HG03342 (cell line): Measurements from ENCODE around the gene PLIN4.
"Not testable (repeated sequence)": the region's sequence is repeated elsewhere in the genome, so short reads cannot be mapped to it uniquely, and the experiment has no call there.

Experiments
- ATAC-seq: cut with Tn5 transposase; IDR thresholded peaks from one replicate; pipeline ENCODE4 v1.9.1; 2021; ENCODE audit warnings: mild to moderate bottlenecking, moderate library complexity; ENCODE audit not compliant: unreplicated experiment

The PLIN4 gene

DNA sequence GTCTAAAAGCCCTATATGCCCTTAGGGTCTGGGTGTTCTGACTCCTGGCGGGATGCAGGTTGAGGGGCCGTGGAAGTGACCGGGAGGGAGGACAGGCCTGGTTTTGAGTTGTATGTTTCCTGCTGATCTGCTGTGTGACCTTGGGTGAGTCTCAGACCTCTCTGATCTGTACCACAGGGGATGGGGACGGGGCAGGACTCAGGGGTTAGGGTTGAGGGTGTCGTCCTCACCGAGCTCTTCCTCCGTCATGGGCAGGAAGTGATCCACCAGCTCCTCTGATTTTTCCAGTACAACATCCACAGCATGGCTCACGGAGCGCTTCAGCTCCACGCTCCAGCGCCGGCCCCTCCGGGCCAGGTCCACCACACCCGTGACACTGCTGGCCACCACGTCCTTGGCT is 10.6 kb upstream of the PLIN4 start:
- no peak for ATAC-seq

DNA sequence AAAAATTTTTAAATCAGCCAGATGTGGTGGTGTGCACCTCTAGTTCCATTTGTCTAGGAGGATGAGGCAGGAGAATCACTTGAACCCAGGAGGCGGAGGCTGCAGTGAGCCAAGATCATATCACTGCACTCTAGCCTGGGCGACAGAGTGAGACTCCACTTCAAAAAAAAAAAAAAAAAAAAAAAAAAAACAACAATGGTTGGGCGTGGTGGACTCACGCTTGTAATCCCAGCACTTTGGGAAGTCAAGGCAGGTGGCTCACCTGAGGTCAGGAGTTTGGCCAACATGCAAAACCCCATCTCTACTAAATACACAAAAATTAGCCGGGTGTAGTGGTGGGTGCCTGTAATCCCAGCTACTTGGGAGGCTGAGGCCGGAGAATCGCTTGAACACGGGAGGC is 9.1 kb upstream of the PLIN4 start:
- ATAC-seq, result not testable (repeated sequence)

DNA sequence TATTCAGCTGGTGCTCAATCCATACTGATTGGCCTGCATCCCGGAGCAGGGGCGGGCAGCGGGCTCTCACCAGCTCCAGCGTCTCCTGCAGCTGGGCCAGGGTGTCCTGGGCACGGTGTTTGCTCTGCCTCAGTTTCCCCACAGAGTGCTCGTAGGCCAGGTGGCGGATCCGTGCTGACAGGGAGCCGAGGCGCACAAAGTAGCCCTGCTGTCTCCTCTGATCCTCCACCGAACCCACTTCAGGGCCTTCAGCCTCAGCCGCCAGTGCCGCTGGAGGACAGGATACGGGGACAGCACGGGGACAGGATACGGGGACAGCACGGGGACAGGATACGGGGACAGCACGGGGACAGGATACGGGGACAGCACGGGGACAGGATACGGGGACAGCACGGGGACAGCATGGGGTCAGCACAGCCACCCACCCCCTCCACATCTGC is 7.3 kb upstream of the PLIN4 start:
- no peak for ATAC-seq

DNA sequence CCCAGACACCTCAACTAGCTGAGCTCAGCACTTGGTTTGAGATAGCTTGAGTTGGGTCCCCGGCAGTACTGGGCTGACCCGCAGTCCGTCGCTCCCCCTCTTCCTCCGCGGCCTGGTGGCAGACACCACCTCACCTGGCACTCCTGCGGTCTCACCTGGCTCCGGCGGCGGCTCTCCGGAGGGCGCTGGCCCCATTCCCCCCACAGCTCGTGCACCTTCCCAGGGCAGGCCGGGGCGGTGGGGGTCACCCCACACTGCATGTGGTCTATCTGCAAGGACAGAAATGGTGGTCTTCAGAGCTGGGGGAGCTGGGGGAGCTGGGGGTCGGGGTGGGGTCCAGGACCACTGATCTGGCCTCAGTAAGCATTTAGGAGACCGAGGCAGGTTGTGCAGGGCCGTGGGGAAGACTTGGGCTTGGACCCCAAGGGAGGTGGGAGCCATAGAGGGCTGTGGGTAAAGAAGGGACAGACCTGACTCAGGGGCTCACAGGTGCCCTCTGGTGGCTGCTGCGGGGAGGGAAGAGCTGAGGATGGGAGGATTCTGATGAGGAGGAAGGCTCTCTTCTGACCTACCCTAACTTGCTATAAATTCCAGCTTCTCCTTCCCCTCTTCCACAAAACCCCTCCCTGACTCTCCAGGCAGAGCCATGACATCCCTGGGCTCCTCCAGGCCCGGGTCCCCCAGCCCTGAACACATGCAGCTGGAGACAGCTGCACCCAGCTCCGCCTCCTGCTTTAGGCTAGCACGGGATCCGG is 6.7 kb upstream of the PLIN4 start:
- no peak for ATAC-seq

DNA sequence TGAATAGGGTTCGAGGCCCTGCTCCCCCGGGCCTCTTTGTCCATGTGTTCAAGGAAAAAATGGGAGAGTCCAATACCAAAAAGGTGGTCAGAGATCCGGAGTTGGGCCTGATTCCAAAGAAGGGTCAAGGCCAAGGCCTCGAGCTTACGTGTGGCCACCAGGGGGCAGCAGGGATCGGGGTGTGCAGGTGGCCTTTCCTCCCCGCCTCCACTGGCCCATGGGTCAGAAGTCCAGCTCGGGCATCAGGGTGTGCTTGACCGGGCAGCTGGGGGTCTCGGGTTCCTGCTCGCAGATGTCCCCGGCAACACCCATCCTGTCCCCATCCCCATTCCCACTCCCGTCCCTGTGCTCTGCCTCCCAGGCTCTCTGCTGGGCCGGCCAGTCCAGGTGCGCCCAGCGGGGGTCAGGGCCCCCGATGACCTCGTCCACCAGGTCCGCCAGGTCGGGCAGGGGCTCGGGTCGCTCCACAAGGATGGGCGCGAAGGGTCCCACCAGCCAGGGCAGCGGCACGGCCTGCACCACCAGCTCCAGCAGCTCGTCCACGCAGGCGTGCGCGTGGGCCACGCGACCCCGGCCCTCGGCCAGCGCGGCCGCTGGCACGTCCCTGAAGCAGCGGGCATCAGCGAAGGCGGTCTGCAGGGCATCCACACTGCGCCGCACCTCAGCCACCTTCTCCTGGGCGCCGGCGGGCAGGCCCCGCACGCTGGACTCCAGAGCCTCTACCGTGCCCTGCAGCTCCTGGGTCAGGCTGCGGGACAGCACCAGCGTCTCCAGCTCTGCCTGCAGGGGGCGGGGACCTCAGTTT is 5.2 kb upstream of the PLIN4 start:
- ATAC-seq, result no peak

DNA sequence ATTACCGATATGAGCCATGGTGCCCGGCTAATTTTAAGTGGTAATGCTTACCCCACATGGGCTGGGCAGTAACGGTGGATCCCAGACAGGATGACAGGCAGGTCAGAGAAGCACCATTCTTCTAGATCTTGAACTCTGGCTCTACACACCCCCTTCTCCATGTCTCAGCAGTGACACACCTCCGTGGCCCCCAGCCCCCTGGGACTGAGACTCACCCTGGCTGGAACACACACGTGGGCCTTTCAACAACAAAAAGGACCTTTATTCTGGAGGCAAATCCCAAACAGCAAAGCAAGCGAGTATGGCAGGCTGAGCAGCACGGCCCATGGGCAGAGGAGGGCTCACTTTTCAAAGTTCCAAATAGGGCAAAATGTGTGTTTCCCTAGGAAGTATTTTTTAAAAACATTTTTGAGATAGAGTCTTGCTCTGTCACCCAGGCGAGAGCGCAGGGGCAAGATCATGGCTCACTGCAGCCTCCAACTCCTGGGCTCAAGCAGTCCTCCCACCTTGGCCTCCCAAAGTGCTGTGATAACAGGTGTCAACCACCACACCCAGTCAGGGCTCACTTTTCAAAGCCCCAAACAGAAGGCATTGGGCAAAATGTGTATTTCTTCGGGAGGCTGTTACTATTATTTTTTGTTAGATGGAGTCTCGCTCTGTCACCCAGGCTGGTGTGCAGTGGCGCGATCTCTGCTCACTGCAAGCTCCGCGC is 4.2 kb upstream of the PLIN4 start:
- no peak for ATAC-seq

DNA sequence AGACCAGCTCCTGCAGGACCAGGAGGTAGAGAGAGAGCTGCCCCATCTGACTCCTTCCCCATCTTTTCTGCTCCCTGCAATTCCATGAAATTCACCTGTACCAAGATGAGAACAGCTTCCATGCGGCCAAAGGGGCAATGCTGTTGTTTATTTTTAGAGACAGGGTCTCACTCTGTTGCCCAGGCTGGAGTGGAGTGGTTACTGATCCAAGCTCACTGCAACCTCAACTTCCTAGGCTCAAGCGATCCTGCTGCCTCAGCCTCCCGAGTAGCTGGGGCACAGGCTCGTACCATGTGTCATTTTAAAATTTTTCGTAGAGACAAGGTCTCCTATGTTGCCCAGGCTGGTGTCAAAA is 3.6 kb upstream of the PLIN4 start:
- ATAC-seq, result no peak

DNA sequence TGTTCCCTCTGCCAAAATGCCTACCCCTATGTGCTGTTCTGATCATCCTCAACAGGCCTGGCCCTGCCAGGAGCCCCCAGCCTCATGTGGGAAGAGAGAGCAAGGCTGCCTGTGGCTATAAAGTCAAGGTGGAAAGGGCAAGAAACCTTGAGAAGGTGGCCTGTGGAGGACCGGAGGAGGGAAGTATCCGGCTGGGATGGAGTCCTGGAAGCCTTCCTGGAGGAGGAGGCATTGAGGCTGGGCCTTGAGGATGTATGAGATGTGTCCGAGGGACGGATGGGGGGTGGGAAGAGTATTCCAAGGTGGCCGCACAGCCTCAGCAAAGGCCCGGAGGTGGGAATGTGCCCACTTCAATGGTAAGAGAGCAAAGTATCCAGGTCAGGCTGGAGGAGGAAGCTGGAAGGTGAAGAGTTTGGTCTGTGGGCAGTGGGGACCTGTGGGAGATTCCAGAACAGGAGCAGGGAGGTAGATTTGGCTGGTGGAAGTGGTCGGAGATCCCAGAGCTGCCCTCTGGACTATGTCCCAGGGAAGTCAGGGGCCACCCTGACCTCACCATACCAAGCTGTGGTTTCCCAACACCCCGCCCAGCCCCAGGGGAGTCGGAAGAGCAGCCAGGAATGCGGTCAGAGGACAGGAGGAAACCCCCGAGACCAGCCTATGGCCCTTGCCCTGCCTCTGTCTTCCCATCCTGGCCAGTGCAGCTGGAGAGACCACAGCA is 3.0 kb upstream of the PLIN4 start:
- no peak for ATAC-seq

DNA sequence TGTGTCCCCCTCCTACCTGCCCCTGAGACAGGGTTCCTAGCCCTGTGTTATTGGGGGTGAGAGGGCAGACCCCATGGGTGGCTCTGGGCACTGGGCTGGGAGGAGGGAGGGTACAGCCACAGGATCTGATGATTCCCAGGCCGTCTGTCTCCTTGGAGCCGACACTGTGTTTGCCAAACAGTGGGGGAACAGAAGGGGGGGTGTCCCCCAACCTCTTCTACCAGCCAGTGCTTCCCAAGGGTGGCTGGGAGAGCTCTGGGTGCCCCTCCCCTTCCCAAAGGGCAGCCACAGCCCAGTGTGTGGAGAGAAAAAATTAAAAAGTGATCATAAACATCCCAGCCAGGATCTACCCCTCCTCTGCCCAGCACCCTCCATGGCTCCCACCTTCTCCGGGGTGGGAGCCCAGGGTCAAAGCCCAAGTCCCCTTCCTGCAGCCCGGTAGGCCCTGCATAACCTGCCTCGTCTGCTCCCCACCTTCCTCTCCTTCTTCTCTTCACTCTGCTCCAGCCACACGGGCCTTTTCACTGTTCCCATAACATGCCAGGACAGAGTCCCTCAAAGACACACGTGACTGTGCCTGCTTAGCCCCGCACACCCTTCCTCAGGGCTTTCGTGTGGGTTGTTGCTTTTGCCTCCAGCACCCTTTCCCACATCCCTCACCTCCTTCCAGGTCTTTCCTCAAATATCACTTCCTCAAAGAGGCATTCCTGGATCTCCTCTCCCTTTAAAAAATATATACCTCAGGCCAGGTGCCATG is 1.4 kb upstream of the PLIN4 start:
- no peak for ATAC-seq

DNA sequence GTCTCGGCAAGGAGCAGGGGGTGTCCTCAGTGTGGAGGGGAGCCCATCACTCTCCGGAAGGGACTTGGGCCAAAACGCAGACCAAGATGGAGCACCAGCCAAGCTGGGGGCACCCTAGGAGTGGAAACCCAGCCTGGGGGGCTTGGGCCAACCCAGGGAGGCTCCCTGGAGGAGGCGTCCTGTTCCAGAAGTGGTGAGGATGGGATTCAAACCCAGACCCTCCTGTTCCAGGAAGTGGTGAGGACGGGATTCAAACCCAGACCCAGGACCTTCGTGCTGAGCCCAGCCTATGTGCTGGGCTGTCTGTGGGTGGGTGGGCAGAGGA is 848 bp upstream of the PLIN4 start:
- no peak for ATAC-seq

DNA sequence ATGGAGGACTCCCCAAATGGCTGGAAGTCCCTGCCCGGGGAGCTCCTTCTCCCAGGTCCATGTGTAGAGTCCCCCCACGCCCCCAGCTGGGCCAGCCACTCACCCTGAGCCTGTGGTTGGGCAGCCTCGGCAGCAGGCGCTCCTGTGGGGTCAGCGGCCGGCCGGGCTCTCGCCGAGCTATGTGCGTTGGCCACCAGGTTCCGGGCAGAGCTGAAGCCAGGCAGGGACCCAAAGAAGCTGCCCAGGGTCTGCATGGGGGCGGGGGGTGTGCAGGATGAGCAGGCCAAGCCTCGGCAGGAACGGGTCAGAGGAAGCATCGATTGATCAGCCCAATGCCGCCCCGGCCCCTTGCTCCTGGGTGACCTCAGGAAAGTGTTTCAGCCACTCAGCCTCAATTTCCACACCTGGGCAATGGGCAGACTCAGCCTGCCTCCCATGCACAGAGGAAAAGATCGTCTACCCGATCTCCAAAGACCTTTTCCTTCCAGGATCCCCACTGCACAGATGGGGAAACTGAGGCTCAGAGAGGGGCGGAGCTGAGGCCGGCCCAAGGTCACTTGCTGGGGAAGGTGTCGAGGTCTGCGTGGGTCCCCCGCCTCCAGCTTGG is 732 bp downstream of the PLIN4 start:
- no peak for ATAC-seq

DNA sequence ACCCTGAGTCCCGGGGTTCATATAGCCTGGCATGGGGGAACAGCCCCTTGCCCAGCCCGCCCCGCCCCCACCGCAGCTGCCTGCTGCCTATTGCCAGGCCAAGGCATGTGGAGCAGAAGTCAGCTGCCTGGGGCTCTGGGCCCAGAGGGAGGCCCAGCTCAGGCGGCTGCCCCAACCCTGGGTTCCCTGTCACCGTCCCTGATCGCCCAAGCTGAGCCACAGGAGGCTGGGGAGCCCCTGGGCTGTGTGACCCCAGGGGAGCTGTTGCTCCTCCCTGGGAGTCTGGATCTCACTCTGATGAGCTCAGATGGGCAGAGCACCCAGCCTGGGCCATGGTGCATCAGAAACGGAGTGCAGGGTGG is 1.4 kb downstream of the PLIN4 start:
- no peak for ATAC-seq

DNA sequence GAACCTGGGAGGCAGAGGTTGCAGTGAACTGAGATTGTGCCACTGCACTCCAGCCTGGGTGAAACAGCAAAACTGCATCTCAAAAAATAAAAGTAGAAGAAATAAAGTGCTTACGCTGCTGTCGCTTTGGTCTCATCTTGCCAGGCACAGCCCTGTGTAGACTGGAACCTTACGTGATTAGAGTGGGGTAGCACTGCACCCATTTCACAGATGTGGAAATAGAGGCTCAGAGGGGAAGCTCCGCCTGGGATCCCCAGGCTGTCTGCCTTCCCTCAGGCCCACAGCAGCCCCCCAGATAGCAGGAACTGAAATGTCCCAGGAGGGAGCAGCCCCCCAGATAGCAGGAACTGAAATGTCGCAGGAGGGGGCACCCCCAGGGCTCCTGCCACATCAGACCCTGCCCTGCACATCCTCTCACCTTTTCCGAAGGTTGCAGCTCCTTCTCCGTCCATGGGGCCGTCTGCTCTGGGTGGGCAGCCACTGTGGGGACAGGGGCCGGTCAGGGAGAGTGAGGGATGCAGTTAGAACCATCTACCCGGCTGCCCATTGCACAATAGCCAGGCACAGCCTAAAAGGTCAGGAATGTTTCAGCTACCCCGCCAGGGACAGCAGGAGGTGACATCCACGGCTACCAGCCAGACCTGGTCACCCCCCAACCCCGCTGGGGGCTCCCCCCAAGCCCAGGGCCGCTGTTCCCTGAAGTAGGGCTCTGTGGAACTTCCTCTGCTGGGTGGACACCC is 1.9 kb downstream of the PLIN4 start:
- ATAC-seq, result no peak

DNA sequence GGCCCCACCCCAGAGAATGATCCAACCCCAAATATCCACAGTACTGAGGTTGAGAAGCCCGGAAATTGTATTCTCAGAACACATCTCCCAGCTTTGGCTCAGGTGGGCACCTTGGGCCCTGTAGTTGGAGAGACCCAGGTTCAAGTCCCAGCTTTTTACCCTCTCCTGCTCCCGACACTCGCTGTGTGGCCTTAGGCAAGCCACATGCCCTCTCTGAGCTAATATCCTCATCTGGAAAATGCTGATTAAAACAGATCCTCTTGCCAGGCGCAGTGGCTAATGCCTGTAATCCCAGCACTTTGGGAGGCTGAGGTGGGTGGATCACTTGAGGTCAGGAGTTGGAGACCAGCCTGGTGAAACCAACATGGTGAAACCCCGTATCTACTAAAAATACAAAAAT is 2.6 kb downstream of the PLIN4 start:
- no peak for ATAC-seq

DNA sequence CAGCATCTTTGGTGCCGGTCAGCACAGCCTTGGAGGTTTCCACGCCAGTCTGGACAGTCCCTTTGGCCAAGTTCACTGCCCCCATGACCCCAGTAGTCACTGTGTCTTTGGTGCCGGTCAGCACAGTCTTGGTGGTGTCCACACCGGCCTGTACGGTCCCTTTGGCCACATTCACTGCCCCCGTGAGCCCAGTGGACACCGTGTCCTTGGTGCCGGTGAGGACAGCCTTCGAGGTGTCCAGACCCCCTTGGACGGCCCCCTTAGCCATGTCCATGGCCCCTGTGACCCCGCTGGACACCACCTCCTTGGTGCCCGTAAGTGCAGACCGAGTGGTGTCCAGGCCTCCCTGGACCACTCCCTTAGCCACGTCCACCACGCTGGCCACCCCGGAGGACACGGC is 5.0 kb downstream of the PLIN4 start:
- no peak for ATAC-seq

DNA sequence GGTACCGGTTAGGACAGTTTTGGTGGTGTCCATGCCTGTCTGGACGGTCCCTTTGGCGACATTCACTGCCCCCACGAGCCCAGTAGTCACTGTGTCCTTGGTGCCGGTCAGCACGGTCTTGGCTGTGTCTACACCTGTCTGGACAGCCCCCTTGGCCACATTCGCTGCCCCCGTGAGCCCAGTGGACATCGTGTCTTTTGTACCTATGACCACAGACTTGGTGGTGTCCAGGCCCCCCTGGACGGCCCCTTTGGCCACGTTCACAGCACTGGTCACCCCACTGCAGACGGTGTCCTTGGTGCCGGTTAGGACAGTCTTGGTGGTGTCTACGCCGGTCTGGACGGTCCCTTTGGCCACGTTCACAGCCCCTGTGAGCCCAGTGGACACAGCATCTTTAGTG is 6.2 kb downstream of the PLIN4 start:
- no peak for ATAC-seq

DNA sequence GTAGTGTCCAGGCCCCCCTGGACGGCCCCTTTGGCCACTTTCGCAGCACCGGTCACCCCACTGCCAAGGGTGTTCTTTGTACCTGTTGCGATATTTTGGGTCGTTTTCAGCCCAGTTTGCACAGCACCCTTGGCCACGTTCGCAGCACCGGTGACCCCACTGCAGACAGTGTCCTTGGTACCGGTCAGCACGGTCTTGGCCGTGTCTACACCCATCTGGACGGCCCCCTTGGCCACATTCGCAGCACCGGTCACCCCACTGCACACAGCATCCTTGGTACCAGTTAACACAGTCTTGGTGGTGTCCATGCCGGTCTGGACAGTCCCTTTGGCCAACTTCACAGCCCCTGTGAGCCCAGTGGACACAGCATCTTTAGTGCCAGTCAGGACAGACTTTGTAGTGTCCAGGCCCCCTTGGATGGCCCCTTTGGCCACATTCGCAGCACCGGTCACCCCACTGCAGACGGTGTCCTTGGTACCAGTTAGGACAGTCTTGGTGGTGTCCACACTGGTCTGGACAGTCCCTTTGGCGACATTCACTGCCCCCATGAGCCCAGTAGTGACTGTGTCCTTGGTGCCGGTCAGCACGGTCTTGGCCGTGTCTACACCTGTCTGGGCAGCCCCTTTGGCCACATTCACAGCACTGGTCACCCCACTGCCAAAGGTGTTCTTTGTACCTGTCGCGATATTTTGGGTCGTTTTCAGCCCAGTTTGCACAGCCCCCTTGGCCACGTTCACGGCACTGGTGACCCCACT is 6.8 kb downstream of the PLIN4 start:
- ATAC-seq, result no peak

DNA sequence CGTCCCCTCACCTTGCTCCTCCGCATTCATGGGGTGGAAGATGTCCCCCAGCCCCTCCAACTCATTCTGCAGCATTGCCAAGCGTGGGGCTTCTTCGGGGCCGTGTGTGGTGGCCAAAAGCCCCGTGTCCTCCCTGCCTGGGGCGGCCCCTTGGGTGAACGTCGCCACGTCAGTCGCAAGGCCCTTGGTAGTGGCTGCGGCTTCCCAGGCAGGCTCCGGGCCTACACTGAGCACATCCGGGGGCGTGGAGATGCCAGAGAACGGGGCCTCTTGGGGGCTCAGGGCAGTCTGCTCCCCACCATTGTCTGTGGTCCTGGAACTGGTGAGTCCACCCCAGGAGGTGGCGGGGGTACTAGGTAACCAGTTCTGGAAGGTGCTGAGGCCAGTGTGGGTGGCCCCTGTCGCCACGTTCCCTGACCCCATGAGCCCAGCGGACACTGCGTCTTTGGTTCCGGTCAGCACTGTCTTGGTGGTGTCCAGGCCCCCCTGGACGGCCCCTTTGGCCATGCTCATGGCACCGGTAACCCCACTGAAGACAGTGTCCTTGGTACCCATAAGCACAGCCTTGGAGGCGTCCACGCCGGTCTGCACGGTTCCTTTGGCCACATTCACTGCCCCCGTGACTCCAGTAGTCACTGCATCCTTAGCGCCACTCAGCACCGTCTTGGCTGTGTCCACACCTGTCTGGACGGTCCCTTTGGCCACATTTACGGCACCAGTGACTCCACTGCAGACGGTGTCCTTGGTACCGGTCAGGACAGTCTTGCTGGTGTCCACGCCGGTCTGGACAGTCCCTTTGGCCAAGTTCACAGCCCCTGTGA is 7.6 kb downstream of the PLIN4 start:
- ATAC-seq, result no peak
